Dendritic cell treated with granulocyte-macrophage colony-stimulating factor and Interleukin-4, amounts not matched to agents 40 ng/mL and 50 ng/mL, for 4 days (primary cell): ENCODE measurements around the gene CATSPERZ.
A peak's percentile ranks its signal among the peaks of the same experiment; 100 is the strongest.

ENCODE experiments used
- H3K27ac Mint-ChIP-seq: one replicate; pipeline ENCODE4 v1.8.0; 2022; ENCODE audit warnings: mild to moderate bottlenecking, mixed read lengths
- H3K27me3 Mint-ChIP-seq: one replicate; pipeline ENCODE4 v1.8.0; 2022; ENCODE audit warnings: mild to moderate bottlenecking, mixed read lengths
- H3K36me3 Mint-ChIP-seq: one replicate; pipeline ENCODE4 v1.8.0; 2022; ENCODE audit warnings: low read depth, mixed read lengths
- H3K4me1 Mint-ChIP-seq: one replicate; pipeline ENCODE4 v1.8.0; 2022; ENCODE audit warnings: low read depth, mixed read lengths
- H3K4me3 Mint-ChIP-seq: one replicate; pipeline ENCODE4 v1.8.0; 2022; ENCODE audit warnings: mild to moderate bottlenecking, moderate library complexity, mixed read lengths
- H3K9me3 Mint-ChIP-seq: one replicate; pipeline ENCODE4 v1.8.0; 2022; ENCODE audit warnings: mixed read lengths
- intact Hi-C: fragments of 100-400 bp; cut with micrococcal nuclease; formaldehyde crosslinking; loops from one replicate; pipeline ENCODE4 v1.15.0; 2022

Gene CATSPERZ

GRCh38 chr11:64259533-64260067 is 40.6 kb upstream of the CATSPERZ start:
- Mint-ChIP-seq H3K4me3 (no peak overlapping the region), H3K36me3 (peaks cover 100% of the 10 kb centered on the region), H3K27ac (no peak overlapping the region), H3K27me3 (no peaks in the 10 kb centered on the region), H3K9me3 (no peaks in the 10 kb centered on the region), H3K4me1 (peaks cover 10% of the 10 kb centered on the region)
- intact Hi-C loops, result no loop called here

- Mint-ChIP-seq H3K4me3 (no peak overlapping the region), H3K36me3 (peaks cover 100% of the 10 kb centered on the region), H3K27me3 (no peaks in the 10 kb centered on the region), H3K27ac (no peak overlapping the region), H3K4me1 (peaks cover 11% of the 10 kb centered on the region), H3K9me3 (no peaks in the 10 kb centered on the region)
- intact Hi-C loops, result no loop called here
Measured at GRCh38 chr11:64260147-64260708, 39.9 kb upstream of the CATSPERZ start.

- intact Hi-C loops, result no loop called here
- no peaks in the 10 kb centered on the region for H3K9me3 Mint-ChIP-seq
- no peak overlapping the region for H3K27ac Mint-ChIP-seq
- H3K4me3 Mint-ChIP-seq, result no peak overlapping the region
- H3K27me3 Mint-ChIP-seq, result no peaks in the 10 kb centered on the region
- peaks cover 25% of the 10 kb centered on the region for H3K4me1 Mint-ChIP-seq
- peaks cover 100% of the 10 kb centered on the region for H3K36me3 Mint-ChIP-seq
Measured at GRCh38 chr11:64261556-64262080, 38.5 kb upstream of the CATSPERZ start.

- intact Hi-C loops, result no loop called here
- no peak overlapping the region for H3K4me3 Mint-ChIP-seq
- no peak overlapping the region for H3K27ac Mint-ChIP-seq
- peaks cover 100% of the 10 kb centered on the region for H3K36me3 Mint-ChIP-seq
- peaks cover 34% of the 10 kb centered on the region for H3K4me1 Mint-ChIP-seq
- no peaks in the 10 kb centered on the region for H3K9me3 Mint-ChIP-seq
- no peaks in the 10 kb centered on the region for H3K27me3 Mint-ChIP-seq
Measured at GRCh38 chr11:64262271-64263002, 37.7 kb upstream of the CATSPERZ start.

- peaks cover 100% of the 10 kb centered on the region for H3K36me3 Mint-ChIP-seq
- intact Hi-C loops, result no loop called here
- no peak overlapping the region for H3K4me3 Mint-ChIP-seq
- H3K9me3 Mint-ChIP-seq, result no peaks in the 10 kb centered on the region
- no peaks in the 10 kb centered on the region for H3K27me3 Mint-ChIP-seq
- no peak overlapping the region for H3K27ac Mint-ChIP-seq
- peaks cover 42% of the 10 kb centered on the region for H3K4me1 Mint-ChIP-seq
Measured at GRCh38 chr11:64263021-64263946, 36.9 kb upstream of the CATSPERZ start.

- peaks cover 100% of the 10 kb centered on the region for H3K36me3 Mint-ChIP-seq
- no peaks in the 10 kb centered on the region for H3K9me3 Mint-ChIP-seq
- H3K4me3 Mint-ChIP-seq, result no peak overlapping the region
- peaks cover 49% of the 10 kb centered on the region for H3K4me1 Mint-ChIP-seq
- no peaks in the 10 kb centered on the region for H3K27me3 Mint-ChIP-seq
- intact Hi-C loops, result no loop called here
- no peak overlapping the region for H3K27ac Mint-ChIP-seq
Measured at GRCh38 chr11:64263947-64264317, 36.2 kb upstream of the CATSPERZ start.

- no peaks in the 10 kb centered on the region for H3K9me3 Mint-ChIP-seq
- peaks cover 98% of the 10 kb centered on the region for H3K36me3 Mint-ChIP-seq
- intact Hi-C loops, result no loop called here
- no peaks in the 10 kb centered on the region for H3K27me3 Mint-ChIP-seq
- peaks cover 48% of the 10 kb centered on the region for H3K4me1 Mint-ChIP-seq
- no peak overlapping the region for H3K27ac Mint-ChIP-seq
- no peak overlapping the region for H3K4me3 Mint-ChIP-seq
Measured at GRCh38 chr11:64264371-64264852, 35.7 kb upstream of the CATSPERZ start.

GRCh38 chr11:64265176-64266160 is 34.7 kb upstream of the CATSPERZ start:
- Mint-ChIP-seq H3K36me3 (peaks cover 94% of the 10 kb centered on the region), H3K4me1 (peaks cover 42% of the 10 kb centered on the region), H3K9me3 (no peaks in the 10 kb centered on the region), H3K27me3 (no peaks in the 10 kb centered on the region), H3K27ac (no peak overlapping the region), H3K4me3 (no peak overlapping the region)
- intact Hi-C loops, result no loop called here

GRCh38 chr11:64266339-64266738 is 33.8 kb upstream of the CATSPERZ start:
- Mint-ChIP-seq H3K27ac (no peak overlapping the region), H3K27me3 (no peaks in the 10 kb centered on the region), H3K36me3 (peaks cover 90% of the 10 kb centered on the region)

GRCh38 chr11:64267207-64267945 is 32.8 kb upstream of the CATSPERZ start:
- intact Hi-C loops, result no loop called here
- Mint-ChIP-seq H3K27me3 (no peaks in the 10 kb centered on the region), H3K9me3 (no peaks in the 10 kb centered on the region), H3K36me3 (peaks cover 86% of the 10 kb centered on the region), H3K27ac (peak overlapping the region; percentile 91), H3K4me3 (peak overlapping the region; percentile 98), H3K4me1 (peaks cover 50% of the 10 kb centered on the region)

More at GRCh38 chr11:64266339-64266738, 33.8 kb upstream of the CATSPERZ start:
- intact Hi-C loops, result no loop called here
- H3K4me3 Mint-ChIP-seq, result no peak overlapping the region
- H3K4me1 Mint-ChIP-seq, result peaks cover 42% of the 10 kb centered on the region
- no peaks in the 10 kb centered on the region for H3K9me3 Mint-ChIP-seq

- Mint-ChIP-seq H3K9me3 (no peaks in the 10 kb centered on the region), H3K27ac (peak overlapping the region; percentile 91), H3K27me3 (no peaks in the 10 kb centered on the region), H3K4me3 (peak overlapping the region; percentile 98), H3K4me1 (peaks cover 53% of the 10 kb centered on the region), H3K36me3 (peaks cover 77% of the 10 kb centered on the region)
- intact Hi-C loops, result loop anchor here (2.0 kb wide), 2 partner anchors 15 to 61 kb away; partner anchors contain the start of gene FERMT3
Measured at GRCh38 chr11:64268025-64268892, 31.9 kb upstream of the CATSPERZ start.
